ENCODE data around the gene MYBPC2.

MYBPC2 gene

GRCh38 chr19:50507376-50507775 is 74.7 kb downstream of the MYBPC2 start:
- H3K27ac ChIP-seq (ENCODE audit: insufficient read depth in 1 of 2, low read depth in 1 of 2, low read length in 2 of 2, poor library complexity in 1 of 2, severe bottlenecking in 2 of 2) = no peak overlapping the region
- no peaks in the 10 kb centered on the region for H3K27me3 ChIP-seq (replicated peaks in 2 of 5; ENCODE audit: control insufficient read depth in 4 of 5, insufficient read depth in 5 of 5, low read length in 4 of 5)
- no peaks in the 10 kb centered on the region for H3K9me3 ChIP-seq (ENCODE audit: control extremely low read depth in 1 of 5, control insufficient read depth in 4 of 5, insufficient read depth in 2 of 5, low read depth in 1 of 5, low read length in 4 of 5)
- H3K4me3 ChIP-seq (ENCODE audit: control insufficient read depth in 1 of 7, extremely low read depth in 1 of 7, insufficient read depth in 4 of 7, low read depth in 2 of 7, low read length in 6 of 7) = no peak overlapping the region
- peaks cover 0 to 15% (median 12%) of the 10 kb centered on the region in 4 experiments for H3K4me1 ChIP-seq (ENCODE audit: control extremely low read depth in 1 of 4, control insufficient read depth in 4 of 4, insufficient read depth in 4 of 4, low read length in 3 of 4)
- WGBS (ENCODE audit: insufficient coverage) = 100% methylated on average over 7 of the region's 8 CpGs
- POLR2A ChIA-PET = no interaction called here
- peaks cover 0 to 4% (median under 1%) of the 10 kb centered on the region in 4 experiments for H3K36me3 ChIP-seq (ENCODE audit: control insufficient read depth in 4 of 4, insufficient read depth in 4 of 4, low read length in 3 of 4)
- CTCF ChIA-PET = no interaction called here
- no peak for DNase-seq

- H3K27me3 ChIP-seq (replicated peaks in 2 of 5; ENCODE audit: control insufficient read depth in 4 of 5, insufficient read depth in 5 of 5, low read length in 4 of 5) = peaks cover 0 to 9% (median 0%) of the 10 kb centered on the region in 5 experiments
- no peak for DNase-seq
- H3K27ac ChIP-seq (ENCODE audit: insufficient read depth in 1 of 2, low read depth in 1 of 2, low read length in 2 of 2, poor library complexity in 1 of 2, severe bottlenecking in 2 of 2) = no peak overlapping the region
- peaks cover 0 to 4% (median under 1%) of the 10 kb centered on the region in 4 experiments for H3K36me3 ChIP-seq (ENCODE audit: control insufficient read depth in 4 of 4, insufficient read depth in 4 of 4, low read length in 3 of 4)
- WGBS (ENCODE audit: insufficient coverage) = no CpG with 5 or more reads among the region's 3 CpGs
- ChIA-PET POLR2A (interaction anchor here (0.6 kb wide), 1 partner anchor 79 kb away, joined by 3 read pairs; no protein-coding TSS in a partner anchor), CTCF (interaction anchor here (1.3 kb wide), 1 partner anchor 12 kb away, joined by 4 read pairs; no protein-coding TSS in a partner anchor)
- no peaks in the 10 kb centered on the region for H3K9me3 ChIP-seq (ENCODE audit: control extremely low read depth in 1 of 5, control insufficient read depth in 4 of 5, insufficient read depth in 2 of 5, low read depth in 1 of 5, low read length in 4 of 5)
- H3K4me3 ChIP-seq (ENCODE audit: control insufficient read depth in 1 of 7, extremely low read depth in 1 of 7, insufficient read depth in 4 of 7, low read depth in 2 of 7, low read length in 6 of 7) = no peak overlapping the region
- H3K4me1 ChIP-seq (ENCODE audit: control extremely low read depth in 1 of 4, control insufficient read depth in 4 of 4, insufficient read depth in 4 of 4, low read length in 3 of 4) = peaks cover 0 to 15% (median 12%) of the 10 kb centered on the region in 4 experiments
Observed at GRCh38 chr19:50508843-50509190, 76.1 kb downstream of the MYBPC2 start.

- ChIA-PET CTCF (interaction anchor here (1.3 kb wide), 1 partner anchor 12 kb away, joined by 4 read pairs; no protein-coding TSS in a partner anchor), POLR2A (no interaction called here)
- WGBS (ENCODE audit: insufficient coverage) = 97% methylated on average over 6 of the region's 11 CpGs
- Histone ChIP-seq H3K4me1 (ENCODE audit: control extremely low read depth in 1 of 4, control insufficient read depth in 4 of 4, insufficient read depth in 4 of 4, low read length in 3 of 4) (peaks cover 0 to 16% (median 12%) of the 10 kb centered on the region in 4 experiments), H3K9me3 (ENCODE audit: control extremely low read depth in 1 of 5, control insufficient read depth in 4 of 5, insufficient read depth in 2 of 5, low read depth in 1 of 5, low read length in 4 of 5) (no peaks in the 10 kb centered on the region), H3K4me3 (ENCODE audit: control insufficient read depth in 1 of 7, extremely low read depth in 1 of 7, insufficient read depth in 4 of 7, low read depth in 2 of 7, low read length in 6 of 7) (no peak overlapping the region), H3K27me3 (replicated peaks in 2 of 5; ENCODE audit: control insufficient read depth in 4 of 5, insufficient read depth in 5 of 5, low read length in 4 of 5) (peaks cover 0 to 15% (median 3%) of the 10 kb centered on the region in 5 experiments), H3K27ac (ENCODE audit: insufficient read depth in 1 of 2, low read depth in 1 of 2, low read length in 2 of 2, poor library complexity in 1 of 2, severe bottlenecking in 2 of 2) (no peak overlapping the region), H3K36me3 (ENCODE audit: control insufficient read depth in 4 of 4, insufficient read depth in 4 of 4, low read length in 3 of 4) (peaks cover 0 to 4% (median under 1%) of the 10 kb centered on the region in 4 experiments)
- DNase-seq = no peak
Observed at GRCh38 chr19:50509366-50509765, 76.7 kb downstream of the MYBPC2 start.

- H3K27me3 ChIP-seq (replicated peaks in 2 of 5; ENCODE audit: control insufficient read depth in 4 of 5, insufficient read depth in 5 of 5, low read length in 4 of 5) = peaks cover 0 to 23% (median 9%) of the 10 kb centered on the region in 5 experiments
- ChIA-PET POLR2A (no interaction called here), CTCF (interaction anchor here (1.1 to 1.3 kb wide), 2 partner anchors 13 to 50 kb away, joined by 3 to 4 read pairs; no protein-coding TSS in a partner anchor)
- H3K36me3 ChIP-seq (ENCODE audit: control insufficient read depth in 4 of 4, insufficient read depth in 4 of 4, low read length in 3 of 4) = peaks cover 0 to 4% (median under 1%) of the 10 kb centered on the region in 4 experiments
- no peak for DNase-seq
- H3K9me3 ChIP-seq (ENCODE audit: control extremely low read depth in 1 of 5, control insufficient read depth in 4 of 5, insufficient read depth in 2 of 5, low read depth in 1 of 5, low read length in 4 of 5) = no peaks in the 10 kb centered on the region
- 87% methylated on average over 16 of the region's 26 CpGs for WGBS (ENCODE audit: insufficient coverage)
- peaks cover 0 to 17% (median 12%) of the 10 kb centered on the region in 4 experiments for H3K4me1 ChIP-seq (ENCODE audit: control extremely low read depth in 1 of 4, control insufficient read depth in 4 of 4, insufficient read depth in 4 of 4, low read length in 3 of 4)
- H3K4me3 ChIP-seq (ENCODE audit: control insufficient read depth in 1 of 7, extremely low read depth in 1 of 7, insufficient read depth in 4 of 7, low read depth in 2 of 7, low read length in 6 of 7) = peak overlapping the region in 4 of 7 experiments; percentile 73 to 82 (median 77)
- peak overlapping the region; percentile 46 to 71 for H3K27ac ChIP-seq (ENCODE audit: insufficient read depth in 1 of 2, low read depth in 1 of 2, low read length in 2 of 2, poor library complexity in 1 of 2, severe bottlenecking in 2 of 2)
Observed at GRCh38 chr19:50510121-50510670, 77.5 kb downstream of the MYBPC2 start.

- H3K27ac ChIP-seq (ENCODE audit: insufficient read depth in 1 of 2, low read depth in 1 of 2, low read length in 2 of 2, poor library complexity in 1 of 2, severe bottlenecking in 2 of 2) = peak overlapping the region; percentile 46 to 71
- DNase-seq = peak in 1 of 3 donors; percentile 92
- peaks cover 0 to 4% (median under 1%) of the 10 kb centered on the region in 4 experiments for H3K36me3 ChIP-seq (ENCODE audit: control insufficient read depth in 4 of 4, insufficient read depth in 4 of 4, low read length in 3 of 4)
- H3K9me3 ChIP-seq (ENCODE audit: control extremely low read depth in 1 of 5, control insufficient read depth in 4 of 5, insufficient read depth in 2 of 5, low read depth in 1 of 5, low read length in 4 of 5) = no peaks in the 10 kb centered on the region
- ChIA-PET CTCF (interaction anchor here (1.1 kb wide), 1 partner anchor 50 kb away, joined by 3 read pairs; no protein-coding TSS in a partner anchor), POLR2A (no interaction called here)
- H3K4me1 ChIP-seq (ENCODE audit: control extremely low read depth in 1 of 4, control insufficient read depth in 4 of 4, insufficient read depth in 4 of 4, low read length in 3 of 4) = peaks cover 0 to 17% (median 12%) of the 10 kb centered on the region in 4 experiments
- H3K27me3 ChIP-seq (replicated peaks in 2 of 5; ENCODE audit: control insufficient read depth in 4 of 5, insufficient read depth in 5 of 5, low read length in 4 of 5) = peaks cover 0 to 27% (median 9%) of the 10 kb centered on the region in 5 experiments
- H3K4me3 ChIP-seq (ENCODE audit: control insufficient read depth in 1 of 7, extremely low read depth in 1 of 7, insufficient read depth in 4 of 7, low read depth in 2 of 7, low read length in 6 of 7) = peak overlapping the region; percentile 19 to 82 (median 73)
- WGBS (ENCODE audit: insufficient coverage) = 21% methylated on average over 5 of the region's 10 CpGs
Observed at GRCh38 chr19:50510700-50511068, 78.0 kb downstream of the MYBPC2 start.

- H3K4me1 ChIP-seq (ENCODE audit: control extremely low read depth in 1 of 4, control insufficient read depth in 4 of 4, insufficient read depth in 4 of 4, low read length in 3 of 4) = peaks cover 0 to 17% (median 12%) of the 10 kb centered on the region in 4 experiments
- H3K27ac ChIP-seq (ENCODE audit: insufficient read depth in 1 of 2, low read depth in 1 of 2, low read length in 2 of 2, poor library complexity in 1 of 2, severe bottlenecking in 2 of 2) = peak within 1 kb of the TSS; percentile 46 to 83
- no peaks in the 10 kb centered on the region for H3K9me3 ChIP-seq (ENCODE audit: control extremely low read depth in 1 of 5, control insufficient read depth in 4 of 5, insufficient read depth in 2 of 5, low read depth in 1 of 5, low read length in 4 of 5)
- peak; percentile 99 to 100 (median 100) for DNase-seq
- 2% methylated on average over 62 of the region's 69 CpGs for WGBS (ENCODE audit: insufficient coverage)
- peaks cover 0 to 33% (median 9%) of the 10 kb centered on the region in 5 experiments for H3K27me3 ChIP-seq (replicated peaks in 2 of 5; ENCODE audit: control insufficient read depth in 4 of 5, insufficient read depth in 5 of 5, low read length in 4 of 5)
- POLR2A ChIA-PET = no interaction called here
- CTCF ChIA-PET = interaction anchor here (1.1 to 2.1 kb wide), 2 partner anchors 25 to 51 kb away, joined by 3 to 6 read pairs; no protein-coding TSS in a partner anchor
- H3K36me3 ChIP-seq (ENCODE audit: control insufficient read depth in 4 of 4, insufficient read depth in 4 of 4, low read length in 3 of 4) = peaks cover 0 to 1% (median 0%) of the 10 kb centered on the region in 4 experiments
- peak within 1 kb of the TSS; percentile 19 to 82 (median 73) for H3K4me3 ChIP-seq (ENCODE audit: control insufficient read depth in 1 of 7, extremely low read depth in 1 of 7, insufficient read depth in 4 of 7, low read depth in 2 of 7, low read length in 6 of 7)
Observed at GRCh38 chr19:50511069-50511822, 78.6 kb downstream of the MYBPC2 start, which contains the start of gene JOSD2. TSS of gene JOSD2 (minus strand) at chr19:50511191. CDS start at chr19:50510431, 760 bp downstream.

Data from common myeloid progenitor, CD34-positive (primary cell).